Activated T-helper 1 cell treated with Interleukin-2 at 50 U/mL for 16 hours (primary cell): ENCODE results near the gene NACC2.
"Not testable (repeated sequence)": the region's sequence is repeated elsewhere in the genome, so short reads cannot be mapped to it uniquely, and the experiment has no call there.

Source experiments
- DNase-seq: peaks from one replicate; pipeline ENCODE4 v3.0.0-alpha.2; 2020; ENCODE audit warnings: low read depth

NACC2 gene

DNA sequence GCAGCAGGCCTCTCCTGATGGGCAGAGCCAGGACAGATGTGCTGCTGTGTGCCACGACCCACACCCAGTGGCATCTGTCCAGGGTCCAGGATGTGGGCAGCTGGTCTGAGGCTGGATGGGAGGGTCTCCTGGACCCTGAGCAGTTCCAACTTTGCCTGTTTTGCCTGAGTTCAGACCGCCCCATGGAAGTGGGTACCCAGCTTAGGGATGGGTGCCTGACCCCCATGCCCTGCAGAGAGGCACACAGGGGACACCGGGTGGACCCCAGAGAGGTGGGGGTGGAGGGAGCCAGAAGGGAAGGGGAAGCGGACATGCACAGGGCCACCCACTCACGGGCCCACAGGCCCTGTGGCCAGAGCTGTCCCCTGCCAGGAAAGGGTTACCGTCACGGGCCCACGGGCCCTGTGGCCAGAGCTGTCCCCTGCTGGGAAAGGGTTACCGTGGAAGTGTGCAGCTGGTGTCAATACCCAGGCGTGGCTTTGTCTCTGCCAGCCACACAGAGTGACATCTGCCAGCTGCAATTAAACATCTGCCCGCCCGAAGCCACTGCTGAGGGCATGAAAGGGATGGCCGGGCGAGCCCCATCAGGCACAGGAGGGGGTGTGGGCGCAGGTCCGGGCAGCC, 50.0 kb downstream of the NACC2 start:
- DNase-seq, result no peak

- no peak for DNase-seq
Measured at GRCh38 chr9:136044207-136044970, 50.7 kb downstream of the NACC2 start.

GRCh38 chr9:136043441-136043991, 51.6 kb downstream of the NACC2 start:
- DNase-seq, result no peak

DNA sequence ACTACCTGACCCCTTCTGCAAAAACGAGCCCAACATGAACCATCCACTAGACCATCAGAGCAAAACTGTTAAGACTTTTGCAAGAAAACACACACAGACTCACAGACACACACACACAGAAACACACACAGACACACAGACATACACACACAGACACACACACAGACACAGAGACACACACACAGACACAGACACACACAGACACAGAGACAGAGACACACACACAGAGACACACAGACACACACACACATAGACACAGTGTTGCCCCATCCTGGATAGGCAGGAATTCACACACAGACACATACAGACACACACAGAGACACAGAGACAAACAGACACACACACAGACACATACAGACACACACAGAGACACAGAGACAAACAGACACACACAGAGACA, 52.5 kb downstream of the NACC2 start:
- DNase-seq, result no peak

DNA sequence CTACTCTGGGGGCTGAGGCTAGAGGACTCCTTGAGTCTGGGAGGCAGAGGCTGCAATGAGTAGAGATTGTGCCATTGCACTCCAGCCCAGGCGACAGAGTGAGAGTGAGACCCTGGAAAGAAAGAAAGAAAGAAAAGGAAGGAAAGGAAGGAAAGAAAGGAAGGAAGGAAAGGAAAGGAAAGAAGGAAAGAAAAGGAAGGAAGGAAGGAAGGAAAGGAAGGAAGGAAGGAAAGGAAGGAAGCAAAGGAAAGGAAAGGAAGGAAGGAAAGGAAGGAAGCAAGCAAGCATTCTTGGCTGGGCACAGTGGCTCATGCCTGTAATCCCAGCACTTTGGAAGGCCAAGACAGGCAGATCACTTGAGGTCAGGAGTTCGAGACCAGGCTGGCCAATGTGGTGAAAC, 54.2 kb downstream of the NACC2 start:
- not testable (repeated sequence) for DNase-seq

DNA sequence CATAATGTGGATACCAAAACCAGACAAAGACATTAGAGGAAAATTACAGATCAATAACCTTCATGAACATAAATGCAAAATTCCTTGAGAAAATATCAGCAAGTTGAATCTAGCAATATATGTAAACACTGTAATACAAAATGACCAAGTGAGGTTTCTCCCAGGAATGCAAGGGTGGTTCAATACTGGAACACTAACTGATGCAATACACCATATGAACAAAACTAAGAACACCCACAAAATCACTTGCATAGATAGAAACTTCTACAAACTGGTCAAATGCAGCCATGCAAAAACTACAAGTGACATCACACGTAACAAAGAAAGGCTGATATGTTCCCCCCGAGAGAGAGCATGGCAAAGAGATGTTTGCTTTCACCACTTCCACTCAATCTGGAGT, 55.6 kb downstream of the NACC2 start:
- no peak for DNase-seq

DNA sequence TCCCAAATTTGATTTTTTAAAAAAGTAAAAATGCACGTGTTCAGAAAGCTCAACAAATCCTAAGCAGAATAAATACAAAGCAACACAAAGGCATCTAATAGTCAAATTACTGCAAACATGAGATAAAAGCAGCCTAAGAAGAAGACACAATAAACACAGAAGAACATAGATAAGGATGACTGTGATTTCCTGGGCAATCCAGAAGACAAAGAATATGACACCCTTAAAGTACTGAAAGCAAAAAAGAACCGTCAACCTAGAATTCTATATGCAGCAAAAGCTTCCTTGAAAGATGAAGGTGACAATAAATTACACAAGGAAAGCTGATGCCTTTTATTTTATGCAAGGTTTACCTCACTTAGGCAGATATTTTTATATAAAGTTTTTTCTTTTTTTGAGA, 58.2 kb downstream of the NACC2 start:
- DNase-seq, result no peak

- no peak for DNase-seq
Measured at GRCh38 chr9:136036050-136036449, 59.0 kb downstream of the NACC2 start.

GRCh38 chr9:136031741-136032730, 63.1 kb downstream of the NACC2 start:
- no peak for DNase-seq

DNA sequence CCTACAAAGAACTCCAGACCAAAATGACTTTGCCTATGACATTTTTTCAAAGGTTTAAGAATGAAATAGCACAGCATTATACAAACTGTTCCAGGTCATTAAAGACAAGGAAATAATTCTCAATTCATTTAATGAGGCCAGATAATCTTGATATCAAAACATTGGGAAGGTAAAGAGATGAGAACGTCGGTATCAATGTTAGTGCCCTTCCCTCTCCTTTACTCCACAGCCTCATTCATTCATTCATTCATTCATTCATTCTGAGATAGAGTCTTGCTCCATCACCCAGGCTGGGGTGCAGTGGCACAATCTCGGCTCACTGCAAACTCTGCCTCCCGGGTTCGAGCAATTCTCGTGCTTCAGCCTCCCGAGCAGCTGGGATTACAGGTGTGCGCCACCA, 64.0 kb downstream of the NACC2 start:
- DNase-seq, result no peak

DNA sequence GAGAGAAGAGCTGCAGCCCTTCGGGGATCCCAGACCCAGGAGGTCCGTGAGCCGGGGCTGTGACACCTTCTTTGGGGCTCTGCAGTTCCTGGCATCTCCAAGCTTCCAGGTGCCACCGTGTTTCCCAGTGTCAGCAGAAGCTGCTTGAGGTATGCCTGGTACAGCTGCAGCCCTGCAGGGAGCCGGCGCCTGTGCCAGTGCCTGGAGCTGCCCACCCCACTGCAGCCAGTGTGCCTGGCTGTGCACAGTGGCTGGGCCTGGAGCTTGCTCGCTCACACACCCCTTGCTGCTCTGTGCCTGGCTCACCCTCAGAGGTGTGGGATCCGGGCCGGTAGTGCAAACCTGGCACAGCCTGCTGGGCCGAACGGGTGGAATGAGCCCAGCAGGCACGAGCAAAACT, 65.5 kb downstream of the NACC2 start:
- no peak for DNase-seq

- DNase-seq, result no peak
Measured at GRCh38 chr9:136028760-136029470, 66.2 kb downstream of the NACC2 start.

DNA sequence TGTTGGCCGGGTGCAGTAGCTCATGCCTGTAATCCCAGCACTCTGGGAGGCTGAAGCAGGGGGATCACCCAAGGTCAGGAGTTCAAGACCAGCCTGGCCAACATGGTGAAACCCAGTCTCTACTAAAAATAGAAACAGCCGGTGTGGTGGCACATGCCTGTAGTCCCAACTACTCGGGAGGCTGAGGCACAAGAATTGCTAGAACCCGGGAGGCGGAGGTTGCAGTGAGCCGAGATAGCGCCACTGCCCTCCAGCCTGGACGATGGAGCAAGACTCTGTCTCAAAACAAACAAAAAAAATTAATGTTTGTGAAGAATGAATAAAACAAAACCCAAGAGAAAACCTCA, 68.2 kb downstream of the NACC2 start:
- DNase-seq, result not testable (repeated sequence)

DNA sequence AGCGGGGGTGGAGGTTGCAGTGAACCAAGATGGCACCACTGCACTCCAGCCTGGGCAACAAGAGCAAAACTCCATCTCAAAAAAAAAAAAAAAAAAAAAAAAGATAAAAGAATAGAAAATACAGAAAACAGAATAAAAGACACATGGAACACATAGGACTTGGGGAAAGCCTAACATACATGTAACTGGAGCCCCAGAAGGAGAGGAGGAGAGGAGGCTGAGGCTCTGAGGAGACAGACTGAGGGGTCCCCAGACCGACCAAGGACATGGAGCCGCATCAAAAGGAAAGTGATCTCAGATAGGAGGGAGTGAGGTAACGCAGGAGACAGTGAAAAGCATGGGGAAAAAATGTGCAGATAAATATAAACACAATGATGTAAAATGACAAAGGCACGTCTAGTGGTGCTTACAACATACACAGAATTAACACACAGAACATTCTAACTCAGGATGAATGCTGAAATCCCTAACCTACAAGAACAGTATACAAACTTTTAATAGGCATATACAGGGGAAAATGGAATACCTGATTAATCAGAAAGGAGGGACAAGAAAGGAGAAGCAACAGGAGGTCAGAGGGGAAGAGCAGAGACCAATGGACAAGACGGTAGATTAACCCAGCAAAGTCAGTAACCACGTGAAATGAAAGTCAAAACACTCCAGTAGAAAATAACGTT, 68.7 kb downstream of the NACC2 start:
- DNase-seq, result no peak

DNA sequence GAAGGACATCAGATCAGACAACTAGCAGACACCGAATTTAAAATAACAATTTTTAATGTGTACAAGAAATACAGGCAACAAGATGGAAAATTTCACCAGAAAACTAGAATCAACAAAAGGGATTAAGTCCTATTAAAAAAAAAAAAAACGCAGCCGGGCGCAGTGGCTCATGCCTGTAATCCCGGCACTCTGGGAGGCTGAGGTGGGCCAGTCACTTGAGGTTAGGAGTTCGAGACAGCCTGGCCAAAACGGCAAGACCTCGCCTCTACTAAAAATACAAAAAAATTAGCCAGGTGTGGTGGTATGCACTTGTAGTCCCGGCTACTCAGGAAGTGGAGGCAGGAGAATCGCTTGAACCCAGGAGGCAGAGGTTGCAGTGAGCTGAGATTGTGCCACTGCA, 69.6 kb downstream of the NACC2 start:
- DNase-seq, result no peak

- no peak for DNase-seq
Measured at GRCh38 chr9:136024696-136025316, 70.3 kb downstream of the NACC2 start.

DNA sequence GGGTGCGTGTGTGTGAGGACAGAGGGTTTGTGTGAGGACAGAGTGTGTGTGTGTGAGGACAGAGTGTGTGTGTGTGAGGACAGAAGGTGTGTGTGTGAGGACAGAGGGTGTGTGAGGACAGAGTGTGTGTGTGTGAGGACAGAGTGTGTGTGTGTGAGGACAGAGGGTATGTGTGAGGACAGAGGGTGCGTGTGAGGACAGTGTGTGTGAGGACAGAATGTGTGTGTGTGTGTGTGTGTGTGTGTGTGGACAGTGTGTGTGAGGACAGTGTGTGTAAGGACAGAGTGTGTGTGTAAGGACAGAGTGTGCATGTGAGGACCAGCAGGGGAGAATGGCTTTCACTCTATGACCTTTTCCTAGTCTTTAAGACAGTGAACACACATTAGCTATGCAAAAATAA, 70.8 kb downstream of the NACC2 start:
- no peak for DNase-seq

- DNase-seq, result no peak
Measured at GRCh38 chr9:136023410-136024225, 71.5 kb downstream of the NACC2 start.

- no peak for DNase-seq
Measured at GRCh38 chr9:136022731-136023409, 72.2 kb downstream of the NACC2 start.
